AML-193 (cell line): ENCODE results near the gene DGCR2.
"Not testable (repeated sequence)": the region's sequence is repeated elsewhere in the genome, so short reads cannot be mapped to it uniquely, and the experiment has no call there.

Experiments used
- DNase-seq, 2 experiments: peaks; one replicate each; lab custom pipeline; 2025; lab: John Stamatoyannopoulos, UW

Gene DGCR2

DNA sequence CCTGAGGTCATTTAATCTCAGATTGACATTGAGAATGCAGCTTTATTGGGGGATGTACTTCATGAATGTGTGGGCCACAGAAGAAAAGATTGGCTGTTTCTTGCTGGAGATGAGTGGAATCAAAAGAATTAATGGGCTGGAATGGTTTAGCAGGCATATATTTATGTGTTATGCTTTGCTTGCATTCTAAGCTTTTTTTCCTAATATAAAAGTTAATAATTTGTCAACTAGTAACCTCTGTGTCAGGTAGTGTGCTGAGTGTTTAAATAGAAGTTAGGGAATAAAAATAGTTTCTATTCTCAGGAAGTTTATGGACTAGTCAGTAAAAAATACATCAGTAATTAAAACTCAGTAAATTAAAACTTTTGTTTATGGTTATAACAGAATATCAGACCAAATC, 118.7 kb downstream of the DGCR2 start:
- no peak for DNase-seq

- no peak for DNase-seq
These were observed 119.6 kb downstream of the DGCR2 start for GRCh38 chr22:19002684-19003038.

DNA sequence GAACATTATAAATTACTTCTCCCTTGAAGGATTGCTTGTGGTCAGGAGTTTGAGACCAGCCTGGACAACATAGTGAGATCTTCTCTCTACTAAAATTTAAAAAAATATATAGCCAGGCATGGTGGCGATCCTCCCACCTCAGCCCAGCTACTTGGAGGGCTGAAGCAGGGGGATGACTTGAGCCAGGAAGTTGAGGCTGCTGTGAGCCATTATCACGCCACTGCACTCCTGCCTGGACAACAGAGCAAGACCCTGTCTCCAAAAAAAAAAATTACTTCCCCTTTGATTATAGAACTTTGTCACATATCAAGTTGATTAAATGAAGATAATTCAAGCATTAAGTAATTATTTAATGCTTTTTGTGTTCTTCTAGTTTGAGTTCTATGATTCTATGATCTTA, 121.0 kb downstream of the DGCR2 start:
- no peak for DNase-seq

DNA sequence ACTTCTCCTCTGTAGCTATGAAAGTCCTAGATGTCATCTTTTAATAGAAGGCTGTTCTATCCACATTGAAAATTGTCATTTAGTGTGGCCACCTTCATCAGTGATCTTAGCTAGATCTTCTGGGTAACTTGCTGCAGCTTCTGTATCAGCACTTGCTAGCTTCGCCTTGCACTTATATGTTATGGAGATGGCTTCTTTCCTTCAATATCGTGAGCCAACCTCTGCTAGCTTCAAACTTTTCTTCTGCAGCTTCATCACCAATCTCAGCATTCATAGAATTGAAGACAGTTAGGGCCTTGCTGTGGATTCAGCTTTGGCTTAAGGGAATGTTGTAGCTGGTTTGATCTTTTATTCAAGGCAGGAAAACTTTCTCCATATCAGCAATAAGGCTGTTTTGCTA, 122.1 kb downstream of the DGCR2 start:
- DNase-seq = not testable (repeated sequence)

DNA sequence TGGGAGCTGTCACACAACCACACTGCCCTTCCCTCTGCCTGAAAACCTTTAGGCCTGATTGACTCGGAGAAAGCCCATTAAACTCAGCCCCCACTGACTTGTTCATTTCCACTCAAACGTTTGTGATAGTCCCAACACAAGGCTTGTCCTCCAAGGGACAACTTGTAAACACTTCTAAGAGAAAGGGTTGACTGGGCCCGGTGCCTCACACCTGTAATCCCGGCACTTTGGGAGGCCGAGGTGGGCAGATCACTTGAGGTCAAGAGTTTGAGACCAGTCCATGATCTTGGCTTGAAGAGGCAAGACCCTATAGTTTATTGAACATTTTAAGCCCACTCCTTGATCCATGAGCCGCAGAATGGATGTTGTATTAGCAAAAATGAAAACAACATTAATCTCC, 122.8 kb downstream of the DGCR2 start:
- DNase-seq = no peak

DNA sequence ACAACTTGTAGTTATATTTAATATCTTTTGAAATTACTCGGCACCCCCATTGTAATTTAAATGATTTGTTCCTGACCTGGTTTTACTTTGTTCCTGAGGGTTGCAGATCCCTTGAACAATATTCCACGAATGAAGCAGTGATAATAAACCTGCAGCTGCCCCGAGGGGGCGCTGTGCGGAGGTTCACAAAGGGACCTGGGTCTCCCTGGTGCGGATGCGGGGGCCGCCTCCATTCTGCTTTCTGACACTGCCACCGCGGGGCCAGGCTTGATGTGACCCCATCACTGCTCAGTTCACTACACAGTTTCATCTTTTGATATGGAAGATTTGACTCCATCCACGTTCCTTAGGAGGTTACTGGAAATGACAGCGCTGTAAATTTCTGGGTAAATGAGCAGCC, 123.2 kb downstream of the DGCR2 start:
- DNase-seq = no peak

GRCh38 chr22:18997925-18998315, 124.3 kb downstream of the DGCR2 start:
- no peak for DNase-seq

DNA sequence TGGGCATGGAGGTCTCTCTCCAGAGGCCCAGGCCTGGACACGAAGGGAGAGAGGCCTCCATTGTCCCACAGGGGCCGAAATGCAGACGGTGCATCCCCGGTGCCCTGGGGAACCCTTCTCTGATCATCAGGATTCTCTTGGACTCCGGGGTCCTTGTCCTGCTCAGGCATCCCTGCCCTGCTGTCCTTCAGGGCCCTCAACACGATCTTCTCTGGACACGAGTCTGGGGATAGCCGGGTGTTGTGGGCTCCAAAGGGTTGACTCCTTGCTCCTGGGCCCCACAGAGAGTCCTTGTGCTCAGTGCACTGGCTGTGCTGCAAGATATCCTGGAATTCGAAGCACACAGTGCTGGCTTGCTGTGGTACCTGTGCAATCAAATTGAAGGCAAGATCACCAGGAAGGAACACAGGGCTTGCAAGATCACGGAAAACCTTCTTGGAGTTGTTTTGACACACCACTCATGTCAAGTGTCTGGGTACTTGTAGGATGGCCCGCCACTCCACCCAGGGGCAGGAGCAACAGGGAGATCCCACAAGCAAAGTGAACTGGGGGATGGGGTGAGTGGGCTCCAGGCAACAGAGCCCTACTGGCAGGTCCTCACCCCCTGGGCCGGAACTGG, 124.8 kb downstream of the DGCR2 start:
- no peak for DNase-seq

- DNase-seq = no peak
These were observed 125.8 kb downstream of the DGCR2 start for GRCh38 chr22:18996376-18996900.

GRCh38 chr22:18995327-18995711, 126.9 kb downstream of the DGCR2 start:
- DNase-seq = no peak

GRCh38 chr22:18994701-18995326, 127.4 kb downstream of the DGCR2 start:
- DNase-seq = no peak

- DNase-seq = no peak
These were observed 128.2 kb downstream of the DGCR2 start for GRCh38 chr22:18994056-18994455.

- DNase-seq = no peak
These were observed 129.5 kb downstream of the DGCR2 start for GRCh38 chr22:18992543-18993198.

GRCh38 chr22:18991821-18992442, 130.3 kb downstream of the DGCR2 start:
- no peak for DNase-seq

DNA sequence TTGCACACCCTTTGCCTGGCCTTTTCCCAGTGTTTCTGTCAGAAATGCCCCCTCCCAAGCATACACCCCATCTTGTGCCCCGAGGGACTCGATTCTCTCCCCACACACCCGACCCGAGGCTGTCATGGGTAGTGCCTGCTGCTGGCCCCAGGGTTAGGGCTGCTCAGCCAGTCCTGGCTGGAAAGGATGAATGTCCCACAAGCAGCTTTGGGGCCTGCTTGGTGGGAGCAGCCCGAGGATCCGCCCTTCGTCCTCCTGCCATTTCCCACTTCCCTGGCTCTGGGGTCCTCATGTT, 131.1 kb downstream of the DGCR2 start:
- no peak for DNase-seq

DNA sequence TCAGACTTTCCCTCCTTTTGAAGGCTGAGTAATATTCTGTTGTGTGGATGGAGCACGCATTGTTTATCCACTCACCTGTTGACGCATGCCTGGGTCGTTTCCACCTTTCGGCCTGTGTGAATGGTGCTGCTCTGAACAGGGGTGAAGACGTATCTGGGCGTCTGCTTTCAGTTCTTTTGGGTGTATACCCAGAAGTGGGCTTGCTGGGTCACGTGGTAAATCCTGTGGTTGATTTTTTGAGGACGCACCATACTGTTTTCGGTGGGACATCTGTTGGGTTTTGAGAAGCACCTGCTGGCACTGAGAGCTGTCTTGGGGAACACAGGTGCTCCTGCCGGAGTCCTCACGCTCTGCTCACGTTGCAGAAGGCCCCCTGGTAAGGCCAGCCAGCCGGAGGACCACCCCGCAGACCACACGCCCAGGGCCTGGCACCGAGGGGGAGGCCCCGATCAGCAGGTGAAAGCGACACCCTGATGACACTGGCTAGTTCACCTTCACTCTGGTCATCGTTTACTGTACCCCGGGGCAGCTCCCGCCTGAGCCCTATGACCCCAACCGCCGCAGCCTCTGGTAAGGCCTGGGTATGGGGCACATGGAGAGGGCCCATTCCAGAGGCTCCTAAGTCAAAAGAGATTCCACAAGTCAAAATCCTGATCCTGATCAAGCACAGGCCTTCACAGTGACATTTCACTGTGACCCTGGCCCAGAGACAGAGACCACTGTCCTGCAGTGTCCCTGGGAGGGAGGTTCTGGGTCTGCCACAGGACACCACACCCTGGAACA, 131.7 kb downstream of the DGCR2 start:
- DNase-seq = no peak

- no peak for DNase-seq
These were observed 133.3 kb downstream of the DGCR2 start for GRCh38 chr22:18988958-18989357.

DNA sequence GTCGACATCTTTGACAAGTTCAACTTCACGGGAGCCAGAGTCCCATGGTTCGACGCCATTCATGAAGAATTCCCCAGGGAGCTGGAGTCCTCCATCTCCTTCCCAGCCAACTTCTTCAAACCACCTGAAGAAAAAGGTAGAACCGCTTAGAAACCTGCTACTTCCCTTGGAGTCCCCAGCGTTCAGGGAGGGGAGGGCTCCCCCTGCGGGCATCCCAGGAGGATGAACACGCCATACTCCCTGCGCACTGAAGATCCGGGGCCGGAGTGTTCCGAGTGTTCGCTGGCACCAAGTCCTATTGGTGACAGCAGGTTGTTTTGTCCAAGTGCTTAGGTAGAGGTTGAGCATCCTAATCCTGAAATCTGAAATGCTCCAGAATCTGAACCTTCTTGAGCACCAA, 134.4 kb downstream of the DGCR2 start:
- no peak for DNase-seq

DNA sequence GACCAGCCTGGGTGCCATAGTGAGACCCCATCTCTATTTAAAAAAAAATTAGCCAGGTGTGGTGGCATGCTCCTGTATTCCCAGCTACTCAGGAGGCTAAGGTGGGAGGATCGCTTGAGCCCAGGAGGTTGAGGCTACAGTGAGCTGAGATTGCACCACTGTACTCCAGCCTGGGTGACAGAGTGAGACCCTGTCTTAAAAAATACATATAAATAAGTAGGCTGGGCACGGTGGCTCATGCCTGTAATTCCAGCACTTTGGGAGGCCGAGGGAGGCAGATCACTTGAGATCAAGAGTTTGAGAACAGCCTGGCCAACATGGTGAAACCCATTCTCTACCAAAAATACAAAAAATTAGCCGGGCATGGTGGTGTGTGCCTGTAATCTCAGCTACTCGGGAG, 135.1 kb downstream of the DGCR2 start:
- not testable (repeated sequence) for DNase-seq
